Measurements from ENCODE around the gene DNAL1. TPM values are rescaled to one million over a fixed set of nuclear protein-coding genes. Genes with fewer than 3 reads are reported as not detected.

DNAL1 gene
- polyA plus RNA-seq, 2 donors = 1.7 to 2.5 TPM

DNA sequence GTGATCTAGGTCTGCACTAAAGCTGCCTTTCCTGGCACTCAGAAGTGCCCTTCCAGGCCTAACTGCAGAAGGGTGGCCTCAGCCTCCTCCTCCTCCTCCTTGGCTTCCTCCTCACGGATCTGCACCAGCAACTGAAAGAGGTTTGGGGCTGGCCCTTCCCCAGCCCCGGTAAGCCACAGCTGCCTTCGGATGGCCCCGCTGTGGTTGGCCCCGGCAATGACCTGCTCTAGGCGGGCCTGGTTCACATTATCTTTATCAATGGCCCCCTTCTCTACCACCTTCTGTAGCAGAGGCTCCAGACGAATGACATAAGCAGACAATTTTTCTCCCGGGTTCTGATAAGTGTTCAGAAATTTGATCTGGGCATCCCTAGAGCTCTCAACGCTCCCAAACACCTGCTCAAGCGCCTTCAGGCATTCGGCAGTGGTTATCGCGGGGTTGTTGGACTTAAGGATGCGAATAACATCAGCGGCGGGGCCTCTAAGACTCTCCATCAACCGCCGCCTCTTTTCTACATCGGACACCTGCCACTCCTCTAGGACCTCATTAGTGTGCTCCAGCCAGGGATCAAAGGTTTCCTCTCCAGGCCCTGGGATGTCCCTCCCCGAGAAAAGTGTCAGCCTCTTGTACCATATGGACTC lies 67.9 kb downstream of the DNAL1 start:
- Histone ChIP-seq H3K27ac (ENCODE audit: low read depth in 2 of 2, low read length in 1 of 2) (peak overlapping the region; percentile 92 to 93), H3K9me3 (ENCODE audit: control insufficient read depth in 2 of 2, insufficient read depth in 1 of 2, low read depth in 1 of 2, low read length in 1 of 2) (no peaks in the 10 kb centered on the region), H3K4me3 (ENCODE audit: low read depth in 1 of 2, low read length in 2 of 2) (peak overlapping the region; percentile 61 to 83), H3K4me1 (ENCODE audit: control insufficient read depth in 2 of 2, insufficient read depth in 2 of 2, low read length in 1 of 2) (peaks cover 0 to 2% of the 10 kb centered on the region in 2 donors), H3K36me3 (ENCODE audit: control insufficient read depth in 2 of 2, insufficient read depth in 2 of 2, low read length in 1 of 2) (peaks cover 0 to 6% of the 10 kb centered on the region in 2 donors), H3K27me3 (ENCODE audit: control insufficient read depth in 1 of 2, insufficient read depth in 2 of 2, low read length in 2 of 2) (no peaks in the 10 kb centered on the region)
- WGBS, 2 donors = 31 to 39% methylated on average over 20 of the region's 20 CpGs

GRCh38 chr14:73713206-73713802 lies 68.5 kb downstream of the DNAL1 start:
- 14 to 21% methylated on average over 21 of the region's 21 CpGs for WGBS, 2 donors
- peak overlapping the region; percentile 61 to 83 for H3K4me3 ChIP-seq (ENCODE audit: low read depth in 1 of 2, low read length in 2 of 2)
- H3K27ac ChIP-seq (ENCODE audit: low read depth in 2 of 2, low read length in 1 of 2) = peak overlapping the region; percentile 92 to 93
- peaks cover 0 to 13% of the 10 kb centered on the region in 2 donors for H3K36me3 ChIP-seq (ENCODE audit: control insufficient read depth in 2 of 2, insufficient read depth in 2 of 2, low read length in 1 of 2)
- no peaks in the 10 kb centered on the region for H3K9me3 ChIP-seq (ENCODE audit: control insufficient read depth in 2 of 2, insufficient read depth in 1 of 2, low read depth in 1 of 2, low read length in 1 of 2)
- peaks cover 2% of the 10 kb centered on the region in 2 donors for H3K4me1 ChIP-seq (ENCODE audit: control insufficient read depth in 2 of 2, insufficient read depth in 2 of 2, low read length in 1 of 2)
- no peaks in the 10 kb centered on the region for H3K27me3 ChIP-seq (ENCODE audit: control insufficient read depth in 1 of 2, insufficient read depth in 2 of 2, low read length in 2 of 2)

- 1% methylated on average over 93 to 113 of the region's 113 CpGs for WGBS, 2 donors
- H3K27me3 ChIP-seq (ENCODE audit: control insufficient read depth in 1 of 2, insufficient read depth in 2 of 2, low read length in 2 of 2) = no peaks in the 10 kb centered on the region
- no peaks in the 10 kb centered on the region for H3K9me3 ChIP-seq (ENCODE audit: control insufficient read depth in 2 of 2, insufficient read depth in 1 of 2, low read depth in 1 of 2, low read length in 1 of 2)
- H3K4me3 ChIP-seq (ENCODE audit: low read depth in 1 of 2, low read length in 2 of 2) = peak within 1 kb of the TSS; percentile 61 to 83
- peaks cover 2% of the 10 kb centered on the region in 2 donors for H3K4me1 ChIP-seq (ENCODE audit: control insufficient read depth in 2 of 2, insufficient read depth in 2 of 2, low read length in 1 of 2)
- H3K27ac ChIP-seq (ENCODE audit: low read depth in 2 of 2, low read length in 1 of 2) = peak within 1 kb of the TSS; percentile 92 to 93
- H3K36me3 ChIP-seq (ENCODE audit: control insufficient read depth in 2 of 2, insufficient read depth in 2 of 2, low read length in 1 of 2) = peaks cover 0 to 19% of the 10 kb centered on the region in 2 donors
These were observed 69.2 kb downstream of the DNAL1 start, which contains the start of gene PNMA1 for GRCh38 chr14:73713803-73714655. Gene PNMA1 (minus strand): TSS chr14:73714384. CDS start chr14:73713639, 745 bp downstream.

DNA sequence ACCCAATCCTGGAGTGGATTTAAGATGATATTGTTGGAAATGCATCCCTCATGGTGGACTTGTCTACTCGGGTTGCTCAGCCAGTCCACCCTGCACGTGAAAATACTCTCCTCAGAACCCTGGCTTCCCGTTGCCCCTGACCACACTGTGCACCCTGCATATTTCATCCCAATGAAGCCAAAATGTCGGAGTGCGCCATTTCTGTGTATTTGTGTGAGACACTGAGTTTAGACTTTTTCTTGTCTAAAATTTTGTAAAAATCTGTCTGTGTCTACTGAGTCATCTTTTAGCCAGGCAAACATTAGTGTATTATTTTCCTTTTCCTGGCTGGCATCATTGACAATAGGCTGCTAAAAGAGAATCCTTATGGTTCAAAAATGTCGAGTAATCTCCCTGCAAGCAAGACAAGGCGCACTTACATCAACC lies 69.9 kb downstream of the DNAL1 start:
- WGBS, 2 donors = 49 to 50% methylated on average over 7 of the region's 7 CpGs
- Histone ChIP-seq H3K36me3 (ENCODE audit: control insufficient read depth in 2 of 2, insufficient read depth in 2 of 2, low read length in 1 of 2) (peaks cover 2 to 23% of the 10 kb centered on the region in 2 donors), H3K4me3 (ENCODE audit: low read depth in 1 of 2, low read length in 2 of 2) (peak overlapping the region in 1 of 2 donors; percentile 61), H3K27ac (ENCODE audit: low read depth in 2 of 2, low read length in 1 of 2) (no peak overlapping the region), H3K4me1 (ENCODE audit: control insufficient read depth in 2 of 2, insufficient read depth in 2 of 2, low read length in 1 of 2) (peaks cover 2% of the 10 kb centered on the region in 2 donors), H3K9me3 (ENCODE audit: control insufficient read depth in 2 of 2, insufficient read depth in 1 of 2, low read depth in 1 of 2, low read length in 1 of 2) (no peaks in the 10 kb centered on the region), H3K27me3 (ENCODE audit: control insufficient read depth in 1 of 2, insufficient read depth in 2 of 2, low read length in 2 of 2) (no peaks in the 10 kb centered on the region)

- Histone ChIP-seq H3K36me3 (ENCODE audit: control insufficient read depth in 2 of 2, insufficient read depth in 2 of 2, low read length in 1 of 2) (peaks cover 5 to 24% of the 10 kb centered on the region in 2 donors), H3K4me1 (ENCODE audit: control insufficient read depth in 2 of 2, insufficient read depth in 2 of 2, low read length in 1 of 2) (peaks cover 2% of the 10 kb centered on the region in 2 donors)
These were observed 70.9 kb downstream of the DNAL1 start for GRCh38 chr14:73715707-73716106.

DNA sequence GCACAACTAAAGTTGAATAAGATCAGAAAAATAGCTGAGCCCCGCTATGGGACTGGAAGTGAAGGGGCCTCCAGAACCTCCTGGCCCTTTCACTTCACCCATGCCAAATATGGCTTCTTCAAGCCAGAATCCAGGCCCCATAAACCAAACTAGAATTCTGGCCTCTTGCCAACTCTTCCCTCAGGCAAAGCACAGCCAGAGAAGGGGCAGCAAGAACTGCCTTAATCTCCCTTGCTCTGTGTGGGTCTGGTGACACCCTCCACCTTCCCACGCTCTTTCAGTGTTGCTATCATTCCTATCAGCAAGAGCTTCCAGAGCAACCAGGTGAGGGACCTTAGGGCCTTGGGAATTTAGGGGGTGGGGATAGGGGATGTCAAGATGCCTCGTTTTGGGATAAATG lies 72.5 kb downstream of the DNAL1 start:
- peak overlapping the region; percentile 51 to 62 for H3K27ac ChIP-seq (ENCODE audit: low read depth in 2 of 2, low read length in 1 of 2)
- H3K4me1 ChIP-seq (ENCODE audit: control insufficient read depth in 2 of 2, insufficient read depth in 2 of 2, low read length in 1 of 2) = peaks cover 2% of the 10 kb centered on the region in 2 donors
- no peaks in the 10 kb centered on the region for H3K27me3 ChIP-seq (ENCODE audit: control insufficient read depth in 1 of 2, insufficient read depth in 2 of 2, low read length in 2 of 2)
- 74 to 80% methylated on average over 3 of the region's 3 CpGs for WGBS, 2 donors
- no peak overlapping the region for H3K4me3 ChIP-seq (ENCODE audit: low read depth in 1 of 2, low read length in 2 of 2)
- H3K36me3 ChIP-seq (ENCODE audit: control insufficient read depth in 2 of 2, insufficient read depth in 2 of 2, low read length in 1 of 2) = peaks cover 8 to 32% of the 10 kb centered on the region in 2 donors
- no peaks in the 10 kb centered on the region for H3K9me3 ChIP-seq (ENCODE audit: control insufficient read depth in 2 of 2, insufficient read depth in 1 of 2, low read depth in 1 of 2, low read length in 1 of 2)

More at GRCh38 chr14:73715707-73716106, 70.9 kb downstream of the DNAL1 start:
- H3K27me3 ChIP-seq (ENCODE audit: control insufficient read depth in 1 of 2, insufficient read depth in 2 of 2, low read length in 2 of 2) = no peaks in the 10 kb centered on the region
- no peaks in the 10 kb centered on the region for H3K9me3 ChIP-seq (ENCODE audit: control insufficient read depth in 2 of 2, insufficient read depth in 1 of 2, low read depth in 1 of 2, low read length in 1 of 2)
- H3K27ac ChIP-seq (ENCODE audit: low read depth in 2 of 2, low read length in 1 of 2) = no peak overlapping the region
- WGBS, 2 donors = 87% methylated on average over 4 of the region's 4 CpGs
- no peak overlapping the region for H3K4me3 ChIP-seq (ENCODE audit: low read depth in 1 of 2, low read length in 2 of 2)

GRCh38 chr14:73717711-73718417 lies 73.1 kb downstream of the DNAL1 start:
- Histone ChIP-seq H3K4me1 (ENCODE audit: control insufficient read depth in 2 of 2, insufficient read depth in 2 of 2, low read length in 1 of 2) (peaks cover 0 to 2% of the 10 kb centered on the region in 2 donors), H3K27me3 (ENCODE audit: control insufficient read depth in 1 of 2, insufficient read depth in 2 of 2, low read length in 2 of 2) (no peaks in the 10 kb centered on the region), H3K27ac (ENCODE audit: low read depth in 2 of 2, low read length in 1 of 2) (peak overlapping the region; percentile 62 to 65), H3K4me3 (ENCODE audit: low read depth in 1 of 2, low read length in 2 of 2) (no peak overlapping the region), H3K36me3 (ENCODE audit: control insufficient read depth in 2 of 2, insufficient read depth in 2 of 2, low read length in 1 of 2) (peaks cover 13 to 38% of the 10 kb centered on the region in 2 donors), H3K9me3 (ENCODE audit: control insufficient read depth in 2 of 2, insufficient read depth in 1 of 2, low read depth in 1 of 2, low read length in 1 of 2) (no peaks in the 10 kb centered on the region)
- WGBS, 2 donors = 60 to 68% methylated on average over 20 of the region's 20 CpGs

DNA sequence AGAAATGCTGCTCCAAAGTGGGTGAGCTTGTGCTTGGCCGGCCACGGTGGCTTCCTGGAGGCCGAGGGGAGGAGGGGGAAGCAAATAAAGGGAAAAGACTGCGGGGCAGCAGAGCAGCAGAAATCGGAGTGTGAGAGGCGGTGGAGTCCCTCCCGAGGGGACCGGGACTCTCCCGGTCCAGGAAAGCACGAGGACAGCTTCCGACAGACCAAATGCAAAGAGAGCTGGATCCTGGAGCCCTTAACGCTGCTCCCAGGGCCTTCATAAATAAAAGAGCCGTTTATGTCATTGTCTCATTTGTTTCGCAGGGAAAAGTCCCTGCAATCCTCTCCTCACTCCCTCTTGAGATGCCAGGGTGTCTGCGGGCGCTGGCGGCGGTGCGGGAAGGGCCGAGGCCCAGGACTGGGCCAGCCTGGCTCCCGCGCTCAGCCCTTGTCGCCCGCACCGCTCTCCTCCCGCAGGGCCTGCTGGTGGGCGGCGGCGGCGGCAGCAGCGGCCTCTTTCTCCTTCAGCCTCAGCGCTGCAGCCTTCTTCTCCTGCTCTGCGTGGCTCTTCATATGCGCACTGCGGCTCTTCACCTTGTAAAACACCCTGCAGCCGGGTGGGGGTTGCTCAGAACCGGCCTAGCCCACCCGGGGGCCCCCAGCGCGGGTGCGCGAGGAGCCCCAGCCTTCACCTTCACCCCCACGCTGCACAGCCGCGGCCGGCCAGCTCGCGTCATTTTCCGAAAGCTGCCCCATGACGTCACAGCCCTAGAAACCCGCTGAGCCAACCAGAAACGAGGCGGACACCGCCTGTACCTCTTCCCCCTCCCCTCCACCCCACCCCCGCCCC lies 73.8 kb downstream of the DNAL1 start:
- Histone ChIP-seq H3K36me3 (ENCODE audit: control insufficient read depth in 2 of 2, insufficient read depth in 2 of 2, low read length in 1 of 2) (peaks cover 13 to 38% of the 10 kb centered on the region in 2 donors), H3K27ac (ENCODE audit: low read depth in 2 of 2, low read length in 1 of 2) (peak overlapping the region; percentile 62 to 69), H3K4me1 (ENCODE audit: control insufficient read depth in 2 of 2, insufficient read depth in 2 of 2, low read length in 1 of 2) (peaks cover 0 to 2% of the 10 kb centered on the region in 2 donors), H3K27me3 (ENCODE audit: control insufficient read depth in 1 of 2, insufficient read depth in 2 of 2, low read length in 2 of 2) (no peaks in the 10 kb centered on the region), H3K4me3 (ENCODE audit: low read depth in 1 of 2, low read length in 2 of 2) (no peak overlapping the region), H3K9me3 (ENCODE audit: control insufficient read depth in 2 of 2, insufficient read depth in 1 of 2, low read depth in 1 of 2, low read length in 1 of 2) (no peaks in the 10 kb centered on the region)
- 69 to 78% methylated on average over 55 of the region's 55 CpGs for WGBS, 2 donors

Data from esophagus (tissue), 2 donors.